Measurements from ENCODE around the gene MAN2A2.

- no peak for TF ChIP-seq CTCF (IDR thresholded peaks at IDR 0.05 in 4 of 5, conservative IDR thresholded peaks at IDR 0.05 in 1 of 5)
- TF ChIP-seq POLR2A (IDR thresholded peaks at IDR 0.05) = no peak
These were observed 2.4 kb downstream of the MAN2A2 start for GRCh38 chr15:90905306-90906180.
